Measurements from ENCODE around the gene FAM209A.
A peak's percentile ranks its signal among the peaks of the same experiment; 100 is the strongest.
"Not testable (repeated sequence)": the region's sequence is repeated elsewhere in the genome, so short reads cannot be mapped to it uniquely, and the experiment has no call there.

Gene FAM209A, protein sequence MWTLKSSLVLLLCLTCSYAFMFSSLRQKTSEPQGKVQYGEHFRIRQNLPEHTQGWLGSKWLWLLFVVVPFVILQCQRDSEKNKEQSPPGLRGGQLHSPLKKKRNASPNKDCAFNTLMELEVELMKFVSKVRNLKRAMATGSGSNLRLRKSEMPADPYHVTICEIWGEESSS

DNA sequence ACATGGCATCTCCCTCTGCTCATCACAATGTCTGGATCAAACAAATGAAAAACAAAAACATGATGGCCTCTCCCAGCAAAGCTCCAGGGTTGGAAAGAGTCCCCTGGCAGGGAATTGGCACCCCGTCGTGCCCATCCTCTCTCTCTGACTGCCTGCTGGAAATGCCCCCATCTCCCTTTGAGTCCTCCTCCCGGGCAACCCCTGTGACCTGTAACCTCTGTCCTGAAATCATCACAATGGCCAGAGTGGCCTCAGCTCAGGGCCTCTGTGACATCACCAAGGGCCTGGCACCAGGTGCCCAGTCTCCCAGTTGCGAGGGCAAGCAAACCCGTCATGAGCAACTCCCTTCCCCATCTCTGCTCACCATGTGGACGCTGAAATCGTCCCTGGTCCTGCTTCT is at the start of gene FAM209A:
TSS of gene FAM209A (plus strand) at position 301 of the 400 bp plus-strand sequence. CDS start at position 366, 65 bp downstream.
- DNase-seq (ENCODE audit: low spot score), result not testable (repeated sequence)

DNA sequence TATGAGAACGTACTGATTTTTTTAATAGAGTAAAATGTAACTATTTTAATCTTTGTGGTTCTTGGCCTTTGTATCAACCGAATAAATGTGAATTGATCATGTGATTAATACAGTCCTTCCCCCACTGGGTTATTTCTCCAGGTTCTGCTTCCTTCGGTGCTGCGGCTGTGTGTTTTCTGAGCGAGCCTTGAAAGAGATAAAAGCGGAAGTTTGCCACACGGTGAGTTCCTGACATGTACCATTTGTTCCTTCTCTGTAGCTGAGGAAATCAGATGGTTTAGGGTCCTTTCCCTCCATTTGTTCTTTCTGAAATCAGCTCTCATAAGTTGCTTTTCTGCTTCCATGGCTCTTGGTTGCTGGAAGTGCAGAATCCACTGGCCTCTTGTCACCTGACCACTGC is 40.6 kb upstream of the FAM209A start:
- no peak for DNase-seq (ENCODE audit: low spot score)

DNA sequence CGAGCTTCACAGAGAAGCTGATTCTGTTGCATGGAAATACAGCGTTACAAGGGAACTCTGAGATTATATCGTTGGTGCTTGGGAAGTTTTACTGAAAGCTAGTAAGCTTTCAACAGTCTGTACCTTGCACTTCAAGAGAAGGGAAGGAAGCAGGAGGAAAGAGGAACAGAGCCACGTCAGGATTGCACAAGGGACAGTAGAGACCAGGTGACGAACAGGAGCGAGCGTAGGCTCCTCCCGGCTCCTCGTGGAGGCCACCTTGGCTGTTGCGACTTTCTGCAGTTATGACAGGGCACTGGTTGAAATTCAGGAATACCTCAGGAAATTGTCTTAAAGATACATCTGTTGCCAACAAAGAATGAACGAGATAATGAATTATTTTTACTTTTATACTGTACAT is 37.3 kb upstream of the FAM209A start:
- DNase-seq (ENCODE audit: low spot score), result no peak

DNA sequence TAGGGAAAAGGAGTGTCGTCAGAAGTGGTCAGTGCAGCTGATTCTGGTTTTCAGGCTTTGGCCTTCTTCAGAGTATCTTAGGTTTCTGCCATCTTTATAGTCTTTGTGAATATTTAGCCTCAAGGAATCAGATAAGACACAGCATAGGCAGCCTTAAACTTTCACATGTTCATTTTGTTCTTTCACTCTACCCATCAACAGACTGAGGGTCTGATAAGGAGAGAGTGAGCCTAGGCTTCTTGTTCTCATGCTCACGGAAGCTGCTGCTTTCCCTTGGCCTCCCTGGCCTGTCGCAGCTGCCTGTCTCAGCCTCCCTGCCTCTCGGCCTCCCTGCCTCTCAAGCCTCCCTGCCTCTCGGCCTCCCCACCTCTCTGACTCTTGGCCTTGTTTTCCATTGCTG is 36.0 kb upstream of the FAM209A start:
- no peak for DNase-seq (ENCODE audit: low spot score)

DNA sequence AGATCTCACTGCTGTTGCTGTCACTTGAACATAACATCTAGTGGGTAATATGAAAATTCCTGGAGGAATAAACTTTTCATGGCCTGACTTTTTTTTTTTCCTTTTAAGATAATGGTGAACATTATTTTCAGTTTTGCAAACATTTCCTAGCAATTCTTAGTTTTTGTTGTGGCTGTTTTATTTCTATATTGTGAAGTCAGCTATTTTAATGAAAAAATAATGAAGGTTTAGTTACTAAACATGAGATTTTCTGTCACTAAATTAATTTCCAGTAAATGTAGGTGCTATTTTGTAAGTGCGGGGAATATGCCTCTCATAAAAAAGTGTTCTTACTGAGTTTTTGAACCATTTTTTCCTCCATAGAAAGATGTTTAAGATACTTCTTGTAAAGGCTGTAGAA is 23.4 kb upstream of the FAM209A start:
- DNase-seq (ENCODE audit: low spot score), result no peak

DNA sequence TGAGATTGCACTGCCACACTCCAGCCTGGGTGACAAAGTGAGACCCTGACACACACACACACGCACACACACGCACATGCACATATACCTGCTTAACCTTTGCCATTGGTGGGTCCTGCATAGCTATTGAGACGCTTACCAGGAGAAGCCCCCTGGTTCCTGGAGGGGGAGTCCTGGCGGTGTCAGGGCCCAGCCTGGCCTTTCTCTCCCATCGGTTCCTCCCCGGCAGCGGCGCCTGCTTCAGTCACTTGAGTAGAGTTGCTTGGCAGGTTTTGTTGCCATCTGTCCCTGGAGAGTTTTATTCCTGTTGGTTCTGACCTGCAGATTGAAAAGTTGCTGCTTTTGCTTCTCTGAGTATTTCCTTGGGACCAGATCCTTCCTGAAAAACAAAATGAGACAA is 20.6 kb upstream of the FAM209A start:
- DNase-seq (ENCODE audit: low spot score), result no peak

DNA sequence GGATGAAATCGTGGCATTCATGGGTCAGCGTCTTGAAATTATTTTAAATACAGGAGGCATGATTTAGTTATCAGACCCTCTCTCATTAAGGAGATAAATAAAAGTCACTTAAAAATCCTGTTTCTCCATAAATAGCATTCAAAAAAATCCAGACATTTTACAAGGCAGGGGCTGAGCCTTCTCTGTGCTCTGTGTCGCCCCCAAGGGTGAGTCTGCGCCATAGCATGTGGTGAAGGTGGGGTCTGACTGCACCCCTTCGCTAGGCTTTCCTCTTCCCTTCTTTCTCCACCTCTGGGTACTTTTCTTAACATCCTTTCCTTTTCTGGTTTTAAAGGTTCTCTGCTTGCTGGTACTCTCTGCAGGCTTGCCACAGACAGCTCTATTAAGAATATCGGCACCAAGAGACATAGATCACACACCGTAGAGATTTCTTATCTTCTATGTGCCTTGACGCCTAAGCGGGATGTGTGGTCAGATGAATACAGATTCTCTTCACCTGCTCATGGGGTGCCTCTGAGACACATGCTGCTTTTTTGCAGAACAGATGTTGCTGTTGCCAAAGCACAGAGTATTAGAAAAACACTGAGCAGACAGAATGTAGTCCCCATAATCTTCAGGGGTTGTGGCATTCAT is 20.1 kb upstream of the FAM209A start:
- DNase-seq (ENCODE audit: low spot score), result peak; percentile 34

DNA sequence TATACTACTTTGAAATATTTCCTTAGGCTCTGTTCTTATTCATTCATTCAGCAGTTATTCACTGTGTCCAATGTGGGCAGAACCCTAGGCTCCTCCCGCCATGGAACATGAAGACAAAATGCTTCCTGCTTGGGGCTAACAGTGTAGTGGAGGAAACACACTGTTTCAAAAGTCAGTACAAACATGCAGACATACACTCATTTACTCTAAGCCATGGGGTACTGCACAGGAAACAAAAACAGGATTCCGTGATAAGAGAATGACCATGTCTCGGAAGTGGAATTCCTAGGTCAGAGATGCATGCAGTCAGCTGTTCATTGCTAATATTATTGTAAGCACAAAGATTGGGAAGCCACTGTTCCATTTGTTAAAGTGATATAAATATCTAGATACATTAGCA is 18.4 kb upstream of the FAM209A start:
- no peak for DNase-seq (ENCODE audit: low spot score)

DNA sequence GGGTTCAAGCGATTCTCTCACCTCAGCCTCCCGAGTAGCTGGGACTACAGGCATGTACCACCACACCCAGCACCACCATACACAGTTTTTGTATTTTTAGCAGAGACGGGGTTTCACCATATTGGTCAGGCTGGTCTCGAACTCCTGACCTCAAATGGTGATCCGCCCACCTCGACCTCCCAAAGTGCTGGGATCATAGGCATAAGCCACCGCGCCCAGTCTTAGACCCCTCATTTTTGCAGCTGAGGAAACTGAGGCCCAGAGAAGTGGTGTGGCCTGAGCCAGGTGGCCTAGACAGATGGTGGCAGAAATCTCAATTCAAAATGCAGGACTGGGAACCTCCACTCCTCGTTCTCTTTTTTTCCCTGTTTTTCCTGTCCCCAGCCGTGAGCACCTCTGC is 12.6 kb upstream of the FAM209A start:
- no peak for DNase-seq (ENCODE audit: low spot score)

DNA sequence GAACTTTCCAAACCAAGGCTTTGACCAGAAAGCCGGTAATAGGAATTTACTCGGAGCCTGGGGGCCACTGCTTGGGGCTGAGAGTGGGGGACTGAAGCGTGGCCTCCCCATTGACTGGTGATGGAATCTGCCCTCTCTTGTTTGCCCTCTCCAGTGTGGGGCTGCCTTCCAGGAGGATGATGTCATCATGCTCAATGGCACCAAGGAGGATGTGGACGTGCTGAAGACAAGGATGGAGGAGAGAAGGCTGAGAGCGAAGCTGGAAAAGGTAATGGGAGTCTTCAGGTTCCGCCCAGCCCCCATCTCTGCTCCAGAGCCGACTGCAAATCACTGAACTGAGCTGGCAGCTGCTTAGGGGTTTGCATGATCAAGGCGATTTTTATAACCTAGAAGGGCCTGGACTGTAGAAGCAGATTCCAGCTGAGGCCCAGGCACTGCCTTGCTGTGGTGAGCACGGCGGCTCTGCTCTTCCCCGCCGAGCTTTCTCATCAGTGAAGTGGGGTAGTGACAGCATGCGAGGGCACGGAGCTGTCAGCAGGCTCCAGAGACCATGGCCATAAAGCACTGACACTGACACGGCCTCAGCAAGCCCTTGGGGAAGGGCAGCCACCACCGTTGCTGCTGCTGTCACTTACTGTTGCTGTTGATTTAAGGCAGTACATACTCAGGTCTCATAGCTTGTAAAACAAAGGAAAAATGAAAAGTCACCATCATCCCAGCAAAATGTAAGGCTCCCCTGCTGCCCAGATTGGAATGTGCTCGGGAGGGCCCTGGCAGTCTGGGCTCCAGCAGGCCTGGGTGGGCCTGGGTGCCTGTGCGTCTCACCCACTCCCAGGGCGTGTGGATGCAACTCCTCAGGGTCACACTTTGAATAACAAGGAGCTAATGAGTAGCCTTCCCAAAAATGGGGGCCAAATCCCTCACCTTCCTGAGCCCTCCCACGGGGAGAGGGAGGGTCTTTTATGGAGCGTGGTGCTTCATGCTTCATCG is 11.1 kb upstream of the FAM209A start:
- DNase-seq (ENCODE audit: low spot score), result no peak

DNA sequence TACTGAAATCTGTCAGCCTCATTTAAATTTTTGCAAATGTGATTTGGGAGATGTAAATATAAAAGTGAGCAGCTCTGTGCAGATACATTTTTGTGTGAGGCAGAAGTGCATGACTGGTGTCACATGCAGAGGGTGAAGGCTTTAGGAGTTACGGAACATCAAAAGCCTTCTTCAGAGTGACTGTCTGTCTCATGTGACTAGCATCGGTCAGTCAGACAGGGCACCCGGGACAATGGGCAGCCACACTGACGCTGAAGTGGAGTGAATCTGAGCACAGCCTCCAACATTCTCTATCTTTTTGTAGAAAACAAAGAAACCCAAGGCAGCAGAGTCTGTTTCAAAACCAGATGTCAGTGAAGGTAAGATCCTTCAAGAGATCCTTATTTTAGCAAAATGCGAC is 7.9 kb upstream of the FAM209A start:
- no peak for DNase-seq (ENCODE audit: low spot score)

DNA sequence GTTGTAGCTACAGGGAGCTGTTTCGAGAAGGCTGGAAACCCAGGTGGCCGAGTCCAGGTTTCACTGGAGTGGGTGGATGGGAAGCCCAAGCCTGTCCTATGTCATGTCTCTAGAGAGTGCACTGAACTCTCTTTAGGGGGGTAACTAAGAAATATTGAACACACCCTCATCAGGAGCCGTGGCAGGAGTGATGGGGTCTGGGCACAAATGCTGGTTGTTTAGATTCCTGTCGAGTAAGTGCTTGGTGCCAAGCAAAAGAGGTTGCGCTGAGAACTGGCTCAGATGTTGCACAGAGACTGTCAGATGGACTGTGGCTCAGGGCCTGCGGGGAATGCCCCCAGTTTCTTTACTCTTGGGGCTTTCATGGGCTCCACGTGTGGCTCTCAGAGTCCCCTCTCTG is 7.3 kb upstream of the FAM209A start:
- DNase-seq (ENCODE audit: low spot score), result no peak

DNA sequence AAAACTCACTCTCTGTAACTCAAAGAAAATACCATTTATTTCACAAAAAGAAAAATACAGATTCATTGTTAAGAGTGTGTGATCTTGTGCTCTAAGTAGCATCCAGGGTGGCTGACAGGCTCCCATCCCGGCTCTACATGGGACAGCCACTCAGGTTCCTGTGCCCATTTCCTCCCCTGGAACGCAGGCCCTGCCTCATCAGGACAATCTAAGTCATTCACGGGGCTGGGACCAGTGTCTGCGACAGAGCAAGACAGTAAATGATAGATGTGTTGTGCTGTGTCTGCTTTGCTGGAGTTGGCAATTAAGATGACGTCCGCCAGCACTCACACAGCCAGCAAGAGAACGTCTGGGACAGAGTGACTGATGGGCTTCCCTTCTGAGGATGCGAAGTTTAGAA is 6.9 kb upstream of the FAM209A start:
- DNase-seq (ENCODE audit: low spot score), result no peak

DNA sequence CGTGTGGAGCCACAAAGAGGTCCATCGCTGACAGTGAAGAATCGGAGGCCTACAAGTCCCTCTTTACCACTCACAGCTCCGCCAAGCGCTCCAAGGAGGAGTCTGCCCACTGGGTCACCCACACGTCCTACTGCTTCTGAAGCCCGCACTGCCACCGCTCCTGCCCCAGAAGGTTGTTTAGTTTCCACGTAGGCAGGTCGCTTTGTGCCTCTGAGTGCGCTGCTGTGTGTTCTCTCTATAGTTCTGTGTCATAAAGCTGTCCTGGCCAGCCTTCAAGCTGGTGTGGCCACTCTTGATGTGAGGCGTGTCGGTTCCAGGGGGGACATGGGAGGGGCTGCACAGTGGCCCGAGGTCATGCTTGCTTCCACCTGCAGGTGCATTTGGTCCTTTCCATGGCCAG is 6.4 kb upstream of the FAM209A start:
- DNase-seq (ENCODE audit: low spot score), result no peak

DNA sequence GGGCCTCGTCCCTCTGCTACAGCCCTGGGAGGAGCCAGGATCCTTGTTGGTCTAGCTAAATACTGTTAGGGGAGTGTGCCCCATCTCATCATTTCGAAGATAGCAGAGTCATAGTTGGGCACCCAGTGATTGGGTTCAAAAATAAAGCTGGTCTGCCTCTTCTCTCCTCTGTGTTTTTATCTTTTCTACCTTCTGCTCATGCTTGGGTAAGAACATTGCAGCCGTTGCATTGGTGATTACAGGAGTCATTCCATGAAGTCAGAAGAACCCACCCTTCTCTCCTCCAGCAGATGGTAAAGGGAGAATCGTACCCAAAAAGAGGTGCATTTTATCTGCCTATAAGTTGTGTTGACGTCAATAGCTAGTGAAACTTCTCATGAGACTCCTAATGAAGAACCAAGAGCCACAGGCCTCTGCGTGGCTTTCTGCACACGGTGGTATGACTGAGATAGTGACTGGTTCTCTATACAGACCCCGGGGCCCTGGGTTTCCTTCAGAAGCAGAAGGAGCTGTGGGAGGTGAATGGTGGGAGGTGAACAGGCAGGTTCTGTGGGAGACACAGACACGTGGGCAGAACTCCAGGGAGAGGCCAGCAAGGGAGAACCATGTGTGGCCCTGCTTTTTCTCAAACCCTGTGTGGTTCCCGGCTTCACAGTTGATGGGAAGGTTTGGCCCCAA is 5.7 kb upstream of the FAM209A start:
- no peak for DNase-seq (ENCODE audit: low spot score)

DNA sequence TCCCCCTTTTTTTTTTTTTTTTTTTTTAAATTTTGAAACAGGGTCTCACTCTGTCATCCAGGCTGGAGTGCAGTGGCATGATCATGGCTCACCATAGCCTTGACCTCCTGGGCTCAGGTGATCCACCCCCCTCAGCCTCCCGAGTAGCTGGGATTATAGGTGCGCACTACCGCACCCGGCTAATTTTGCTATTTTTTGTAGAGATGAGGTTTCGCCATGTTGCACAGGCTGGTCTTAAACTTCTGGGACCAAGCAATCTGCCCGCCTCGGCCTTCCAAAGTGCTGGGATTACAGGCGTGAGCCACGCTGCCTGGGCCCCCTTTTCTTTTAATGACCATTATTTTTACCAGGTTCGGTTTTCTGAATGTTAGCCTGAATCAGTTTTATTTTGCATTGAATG is 5.0 kb upstream of the FAM209A start:
- DNase-seq (ENCODE audit: low spot score), result no peak

DNA sequence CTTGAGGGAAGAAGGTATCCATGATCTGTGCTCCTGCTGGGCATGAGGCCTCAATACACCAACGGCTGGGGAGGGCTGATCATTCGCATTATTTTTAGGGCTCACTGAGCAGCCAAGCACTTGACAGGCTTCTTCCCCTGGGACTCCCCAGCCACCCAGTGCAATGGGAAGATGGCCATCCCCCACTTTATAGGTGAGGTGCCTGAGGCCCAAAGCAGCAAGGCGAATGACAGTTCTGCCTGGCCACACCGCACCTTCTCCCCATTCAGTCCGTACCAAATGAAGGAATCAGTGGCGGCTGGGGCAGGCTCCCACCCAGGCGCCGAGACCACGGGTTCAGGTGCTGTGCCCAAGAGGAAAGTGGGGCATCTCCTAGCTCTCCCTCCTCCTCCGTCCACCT is 4.4 kb upstream of the FAM209A start:
- no peak for DNase-seq (ENCODE audit: low spot score)

DNA sequence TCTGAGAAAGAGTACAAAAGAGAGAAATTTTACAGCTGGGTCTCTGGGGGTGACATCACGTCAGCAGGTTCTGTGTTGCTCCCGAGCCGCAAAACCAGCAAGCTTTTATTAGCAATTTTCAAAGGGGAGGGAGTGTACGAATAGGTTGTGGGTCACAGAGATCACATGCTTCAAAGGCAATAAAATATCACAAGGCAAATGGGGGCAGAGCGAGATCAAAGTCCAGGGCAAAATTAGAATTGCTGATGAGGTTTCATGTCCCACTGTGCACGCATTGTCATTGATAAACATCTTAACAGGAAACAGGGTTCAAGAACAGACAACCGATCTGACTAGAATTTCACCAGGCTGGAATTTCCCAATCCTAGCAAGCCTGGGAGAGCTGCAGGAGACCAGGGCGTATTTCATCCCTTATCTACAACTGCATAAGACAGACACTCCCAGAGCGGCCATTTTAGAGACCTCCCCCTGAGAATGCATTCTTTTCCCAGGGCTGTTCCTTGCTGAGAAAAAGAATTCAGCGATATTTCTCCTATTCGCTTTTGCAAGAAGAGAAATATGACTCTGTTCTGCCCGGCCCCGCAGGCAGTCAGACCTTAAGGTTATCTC is 3.7 kb upstream of the FAM209A start:
- DNase-seq (ENCODE audit: low spot score), result not testable (repeated sequence)

DNA sequence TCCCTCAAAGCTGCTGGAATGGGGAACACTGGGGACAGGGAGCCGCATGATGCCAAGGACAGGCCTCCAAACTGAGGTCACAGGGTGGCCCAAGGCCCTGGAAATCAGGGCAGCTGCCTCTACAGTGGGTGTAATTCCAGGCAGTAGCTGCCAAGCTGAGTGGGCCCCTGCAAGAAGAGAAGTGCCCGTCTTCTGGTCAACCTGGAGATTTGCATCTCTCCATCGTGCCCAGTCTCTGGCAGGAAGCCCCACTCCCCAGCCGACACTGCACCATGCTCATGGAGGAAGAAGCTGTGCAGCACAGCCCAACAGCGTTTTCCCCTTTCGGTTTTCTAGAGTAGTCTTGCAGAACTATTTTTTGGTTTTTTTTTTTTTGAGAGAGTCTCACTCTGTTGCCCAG is 2.2 kb upstream of the FAM209A start:
- no peak for DNase-seq (ENCODE audit: low spot score)

DNA sequence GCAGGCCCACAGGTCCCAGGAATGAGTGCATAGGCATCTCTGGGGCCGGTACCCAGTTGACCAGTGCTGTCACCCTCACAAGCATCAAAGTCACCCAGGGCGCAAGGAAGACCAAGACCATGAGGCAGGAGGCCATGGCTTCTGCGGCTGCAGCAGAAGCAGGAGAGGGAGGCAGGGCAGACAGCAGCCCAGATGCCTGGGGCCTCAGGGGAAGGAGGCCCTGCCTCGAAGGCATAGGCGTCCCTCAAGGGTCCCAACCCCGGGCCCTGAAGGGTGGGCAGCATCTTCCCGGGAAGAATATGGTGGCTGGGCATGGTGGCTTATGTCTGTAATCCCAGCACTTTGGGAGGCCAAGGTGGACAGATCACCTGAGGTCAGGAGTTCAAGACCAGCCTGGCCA is 3.0 kb downstream of the FAM209A start:
- DNase-seq (ENCODE audit: low spot score), result no peak

DNA sequence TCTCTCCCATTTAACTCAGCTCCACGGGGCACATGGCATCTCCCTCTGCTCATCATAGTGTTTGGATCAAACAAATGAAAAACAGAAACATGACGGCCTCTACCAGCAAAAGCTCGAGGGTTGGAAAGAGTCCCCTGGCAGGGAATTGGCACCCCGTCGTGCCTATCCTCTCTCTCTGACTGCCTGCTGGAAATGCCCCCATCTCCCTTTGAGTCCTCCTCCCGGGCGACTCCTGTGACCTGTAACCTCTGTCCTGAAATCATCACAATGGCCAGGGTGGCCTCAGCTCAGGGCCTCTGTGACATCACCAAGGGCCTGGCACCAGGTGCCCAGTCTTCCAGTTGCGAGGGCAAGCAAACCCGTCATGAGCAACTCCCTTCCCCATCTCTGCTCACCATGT is 8.4 kb downstream of the FAM209A start, which contains the start of gene FAM209B:
TSS of gene FAM209B (plus strand) at position 301 of the 400 bp plus-strand sequence. CDS start at position 397, 96 bp downstream.
- not testable (repeated sequence) for DNase-seq (ENCODE audit: low spot score)

DNA sequence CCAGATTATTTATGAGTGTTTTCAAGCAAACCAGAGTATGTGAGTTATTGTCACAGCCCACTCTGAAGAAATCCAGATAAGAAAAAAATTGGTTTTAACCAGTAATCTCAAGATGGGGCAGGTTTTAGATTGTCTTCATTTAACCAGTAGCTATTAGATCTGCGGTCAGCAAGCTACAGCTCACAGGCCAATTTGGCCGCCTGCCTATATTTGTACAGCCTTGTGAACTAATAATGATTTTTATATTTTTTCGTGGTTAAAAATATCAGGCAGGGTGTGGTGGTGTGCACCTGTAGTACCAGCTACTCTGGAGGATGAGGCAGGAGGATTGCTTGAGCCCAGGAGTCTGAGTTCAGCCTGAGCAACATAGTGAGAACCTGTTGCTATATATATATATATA is 13.5 kb downstream of the FAM209A start:
- DNase-seq (ENCODE audit: low spot score), result no peak

All from HuH-7 (cell line).